HepG2 (cell line): ENCODE data around the gene INTS4. TPM values are rescaled to one million over a fixed set of nuclear protein-coding genes. Genes with fewer than 3 reads are reported as not detected.

Experiments used
- polyA plus RNA-seq, 8 experiments: library from polyadenylated mRNA; depleted of rRNA in 3 of 8; stranded (reverse) in 7 of 8; unstranded in 1 of 8; fragments of >200 nt; fragmentation: Illumina TruSeq in 4 of 8; extraction: Trizol in 4 of 8; gene quantifications; 2 replicates each; pipeline versions ENCODE4 v1.2.1 to v1.2.3, GENCODE V29; 2011 to 2016; ENCODE audit warnings: low read depth in 4 of 8, missing spikeins in 1 of 8, mixed read lengths in 1 of 8; ENCODE audit not compliant: insufficient read depth in 1 of 8
- small RNA-seq, 3 experiments: library from RNA; depleted of rRNA; stranded (forward); fragments of <200 nt; gene quantifications; one replicate each; pipeline ENCODE3, GENCODE V24; 2012; ENCODE audit warnings: low read depth in 2 of 3, low replicate concordance in 1 of 3; ENCODE audit not compliant: insufficient read length in 3 of 3, insufficient read depth in 2 of 3
- total RNA-seq, 5 experiments: library from RNA; depleted of rRNA; stranded (reverse); fragments of >200 nt; fragmentation: Illumina TruSeq; extraction: Trizol; gene quantifications; 2 replicates each; pipeline ENCODE4 v1.2.3, GENCODE V29; 2016; ENCODE audit warnings: low read depth in 1 of 5

The INTS4 gene
- total and polyA plus RNA-seq, 2 of the 13 experiments (the other 11 are each of a cell fraction or from before 2014, with no cell fraction given) = 37.3 to 44.8 TPM

Small RNA genes within 50 kb of the gene (small RNA-seq; reads per million reads assigned to genes)
- 0 reads per million in 3 experiments for gene AP002812.4

Other genes with a start within 250 kb of the INTS4 start
- gene RSF1, start 173.9 kb downstream of the INTS4 start, total RNA-seq (2016; rRNA removed; fragmentation: Illumina TruSeq; extraction: Trizol) = 33.1 and 47.7 TPM in 2 replicates
- 6.3 and 15.5 TPM in 2 replicates for gene RSF1, start 173.9 kb downstream of the INTS4 start, polyA plus RNA-seq (2011; rRNA removed)
- 35.6 and 49.5 TPM in 2 replicates for gene AAMDC, start 173.5 kb downstream of the INTS4 start, total RNA-seq (2016; rRNA removed; fragmentation: Illumina TruSeq; extraction: Trizol)
- gene AAMDC, start 173.5 kb downstream of the INTS4 start, polyA plus RNA-seq (2011; rRNA removed) = 16.7 and 18.1 TPM in 2 replicates
- 10.3 and 15.3 TPM in 2 replicates for gene KCTD14, start 28.6 kb upstream of the INTS4 start, total RNA-seq (2016; rRNA removed; fragmentation: Illumina TruSeq; extraction: Trizol)
- 12.6 and 15.6 TPM in 2 replicates for gene KCTD14, start 28.6 kb upstream of the INTS4 start, polyA plus RNA-seq (2011; rRNA removed)
- gene THRSP, start 69.2 kb upstream of the INTS4 start, total RNA-seq (2016; rRNA removed; fragmentation: Illumina TruSeq; extraction: Trizol) = 0.13 TPM in 1 of 2 replicates, not detected in the other
- gene THRSP, start 69.2 kb upstream of the INTS4 start, polyA plus RNA-seq (2011; rRNA removed) = 0.48 and 0.58 TPM in 2 replicates
- 312 and 363 TPM in 2 replicates for gene NDUFC2, start 85.2 kb upstream of the INTS4 start, total RNA-seq (2016; rRNA removed; fragmentation: Illumina TruSeq; extraction: Trizol)
- gene NDUFC2, start 85.2 kb upstream of the INTS4 start, polyA plus RNA-seq (2011; rRNA removed) = 220 and 256 TPM in 2 replicates
- gene ALG8, start 145.0 kb upstream of the INTS4 start, total RNA-seq (2016; rRNA removed; fragmentation: Illumina TruSeq; extraction: Trizol) = 50.0 and 88.0 TPM in 2 replicates
- gene ALG8, start 145.0 kb upstream of the INTS4 start, polyA plus RNA-seq (2011; rRNA removed) = 53.5 and 75.8 TPM in 2 replicates
- 3.1 and 3.9 TPM in 2 replicates for gene KCTD21, start 194.0 kb upstream of the INTS4 start, total RNA-seq (2016; rRNA removed; fragmentation: Illumina TruSeq; extraction: Trizol)
- gene KCTD21, start 194.0 kb upstream of the INTS4 start, polyA plus RNA-seq (2011; rRNA removed) = 13.2 and 13.5 TPM in 2 replicates
- gene USP35, start 194.3 kb upstream of the INTS4 start, total RNA-seq (2016; rRNA removed; fragmentation: Illumina TruSeq; extraction: Trizol) = 1.8 and 4.6 TPM in 2 replicates
- 7.7 and 11.1 TPM in 2 replicates for gene USP35, start 194.3 kb upstream of the INTS4 start, polyA plus RNA-seq (2011; rRNA removed)